NCI-H1417 treated with DMSO at 0.1 percent for 48 hours (cell line): ENCODE results near the gene ZNF385C.
"Not testable (repeated sequence)": the region's sequence is repeated elsewhere in the genome, so short reads cannot be mapped to it uniquely, and the experiment has no call there.

Experiments used
- DNase-seq: peaks from one replicate; lab custom pipeline; 2025; lab: John Stamatoyannopoulos, UW

The ZNF385C gene

DNA sequence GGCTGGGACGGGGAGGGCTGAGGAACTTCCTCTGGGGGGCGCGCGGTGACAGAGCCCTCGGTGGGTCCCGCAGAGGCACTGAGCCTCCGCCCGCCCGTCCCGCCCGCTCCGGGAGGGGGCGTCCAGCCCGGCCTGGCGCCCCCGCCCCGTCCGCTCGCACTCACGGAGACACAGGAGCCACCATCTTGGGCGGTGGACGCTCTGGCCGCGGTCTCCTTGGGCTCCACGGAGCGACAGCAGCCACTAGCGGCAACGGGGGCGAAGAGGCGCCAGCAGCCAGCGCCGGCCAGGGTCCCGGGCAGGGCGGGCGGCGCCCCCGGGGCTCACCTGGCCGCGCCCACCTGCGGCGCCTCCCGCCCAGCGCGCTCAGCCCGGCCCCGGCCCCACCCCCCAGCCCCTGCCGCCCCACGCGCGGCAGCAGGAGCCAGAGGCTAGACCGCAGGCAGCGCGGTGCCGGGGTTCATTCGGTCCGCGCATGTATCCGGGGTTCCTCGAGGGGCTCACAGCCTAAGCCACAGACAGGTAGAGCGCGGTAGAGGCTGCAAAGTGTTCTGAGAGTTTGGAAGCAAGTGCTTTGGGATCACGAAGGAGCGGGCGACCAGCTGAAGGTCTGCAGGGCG is 47.8 kb downstream of the ZNF385C start, which contains the start of gene C17orf113:
Gene C17orf113 (minus strand): TSS at position 209 of the 620 bp plus-strand sequence. CDS start 7,225 bp downstream, outside the sequence.
- no peak for DNase-seq

DNA sequence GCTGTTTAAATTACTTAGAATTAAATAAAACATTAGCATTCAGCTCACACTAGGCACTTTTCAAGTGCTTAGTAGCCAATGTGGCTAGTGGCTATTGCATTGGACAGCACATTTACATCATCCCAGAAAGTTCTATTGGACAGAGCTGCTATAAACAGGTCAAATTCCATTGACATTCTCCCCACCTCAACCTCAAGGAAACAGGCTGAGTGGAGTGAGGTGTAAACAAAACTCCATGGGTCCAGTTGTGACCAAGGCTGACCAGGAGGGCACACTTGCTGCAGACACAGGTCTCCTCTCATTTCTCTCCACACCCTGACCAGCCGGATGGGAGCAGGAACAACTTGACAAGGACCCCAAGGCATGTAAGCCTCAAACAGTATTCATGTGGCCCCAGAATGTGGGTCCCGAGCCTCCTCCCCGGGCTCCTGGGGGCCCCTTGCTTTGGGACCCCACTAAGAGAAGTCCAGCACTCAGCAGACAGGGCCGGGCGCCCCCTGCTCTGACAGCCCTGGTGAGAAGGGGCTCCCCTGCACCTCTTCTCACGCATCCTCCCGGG is 48.4 kb downstream of the ZNF385C start:
- DNase-seq, result no peak

DNA sequence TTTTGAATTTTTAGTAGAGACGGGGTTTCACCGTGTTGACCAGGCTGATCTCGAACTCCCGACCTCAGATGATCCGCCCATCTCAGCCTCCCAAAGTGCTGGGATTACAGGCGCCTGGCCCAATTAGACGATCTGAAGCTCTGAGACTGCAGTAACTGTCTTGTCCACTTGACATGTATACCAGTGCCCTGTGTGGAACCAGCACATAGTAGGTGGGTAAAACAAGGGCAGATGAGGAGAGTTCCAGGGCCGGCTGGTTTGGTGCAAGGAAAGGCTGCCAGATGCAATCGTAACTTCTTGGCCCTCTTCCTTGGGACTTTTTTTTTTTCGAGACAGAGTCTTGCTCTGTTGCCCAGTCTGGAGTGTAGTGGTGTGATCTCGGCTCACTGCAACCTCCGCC is 50.9 kb downstream of the ZNF385C start:
- no peak for DNase-seq

DNA sequence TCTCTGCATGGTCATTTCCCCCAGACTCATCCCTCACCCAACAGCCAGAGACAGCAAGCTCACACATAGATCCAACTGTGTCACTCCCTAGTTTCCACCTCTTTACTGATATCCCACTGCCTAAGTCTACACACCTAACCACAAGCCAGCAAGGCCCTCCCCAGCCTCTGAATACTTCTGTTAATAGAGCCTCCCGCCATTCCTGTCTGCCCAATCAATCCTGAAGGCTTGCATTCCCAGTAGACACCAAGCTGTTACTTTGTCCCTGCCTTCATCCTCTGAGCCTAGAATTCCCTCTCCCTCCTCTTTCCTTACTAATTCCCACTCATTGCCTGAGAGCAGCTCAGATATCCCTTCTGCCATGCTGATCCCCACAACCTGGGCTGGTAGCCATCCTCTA is 52.6 kb downstream of the ZNF385C start:
- no peak for DNase-seq

GRCh38 chr17:42042598-42043319 is 55.5 kb downstream of the ZNF385C start:
- DNase-seq, result no peak

- no peak for DNase-seq
Observed at GRCh38 chr17:42041619-42042018, 56.7 kb downstream of the ZNF385C start.

- DNase-seq, result no peak
Observed at GRCh38 chr17:42040818-42041217, 57.5 kb downstream of the ZNF385C start.

DNA sequence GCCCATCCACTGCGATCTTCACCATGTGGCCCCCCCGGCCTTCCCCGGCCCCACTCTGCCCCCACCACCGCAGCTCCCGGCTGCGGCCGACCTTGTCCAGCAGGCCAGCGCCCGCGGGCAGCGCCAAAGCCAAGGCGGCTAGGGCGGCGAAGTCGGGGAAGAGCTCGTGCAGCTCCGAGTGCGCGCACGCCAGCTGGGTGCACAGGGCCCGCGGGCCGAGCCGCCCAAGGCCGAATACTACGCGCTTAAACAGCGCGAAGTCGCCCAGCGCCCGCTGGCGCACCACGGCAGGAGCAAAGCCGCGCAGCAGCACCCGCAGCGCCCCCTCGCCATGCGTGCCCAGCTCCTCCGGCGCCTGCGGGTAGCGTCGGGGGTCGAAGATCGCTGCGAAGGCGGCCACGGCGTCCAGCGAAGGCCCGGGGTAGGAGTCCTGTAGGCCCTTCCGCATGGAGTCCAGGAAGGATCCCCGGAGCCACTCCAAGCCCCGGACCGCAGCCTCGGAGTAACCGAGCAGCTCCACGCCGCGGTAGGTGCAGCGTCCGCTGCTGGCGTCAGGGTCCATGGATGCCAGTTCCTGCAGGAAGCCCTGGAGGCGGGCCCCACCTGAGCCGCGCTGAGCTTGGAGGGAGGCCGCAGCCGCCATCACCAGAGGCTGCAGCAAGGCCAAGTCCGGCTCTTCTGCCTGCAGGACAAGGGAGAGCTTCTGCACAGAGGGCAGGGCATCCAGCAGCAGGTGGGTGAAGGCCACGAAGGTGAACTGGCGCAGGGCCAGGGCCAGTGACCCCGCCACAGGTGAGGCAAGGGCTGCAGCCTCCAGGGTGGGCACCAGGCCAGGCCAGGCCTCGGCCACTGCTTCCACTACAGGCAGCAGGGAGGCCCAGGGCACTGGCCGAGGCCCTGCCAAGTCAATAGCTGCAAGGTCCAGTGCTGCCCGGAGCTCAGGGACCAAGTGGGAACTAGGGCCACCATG is 58.2 kb downstream of the ZNF385C start:
- DNase-seq, result no peak

- no peak for DNase-seq
Observed at GRCh38 chr17:42038221-42038973, 59.9 kb downstream of the ZNF385C start.

GRCh38 chr17:42034059-42034458 is 64.2 kb downstream of the ZNF385C start:
- no peak for DNase-seq

DNA sequence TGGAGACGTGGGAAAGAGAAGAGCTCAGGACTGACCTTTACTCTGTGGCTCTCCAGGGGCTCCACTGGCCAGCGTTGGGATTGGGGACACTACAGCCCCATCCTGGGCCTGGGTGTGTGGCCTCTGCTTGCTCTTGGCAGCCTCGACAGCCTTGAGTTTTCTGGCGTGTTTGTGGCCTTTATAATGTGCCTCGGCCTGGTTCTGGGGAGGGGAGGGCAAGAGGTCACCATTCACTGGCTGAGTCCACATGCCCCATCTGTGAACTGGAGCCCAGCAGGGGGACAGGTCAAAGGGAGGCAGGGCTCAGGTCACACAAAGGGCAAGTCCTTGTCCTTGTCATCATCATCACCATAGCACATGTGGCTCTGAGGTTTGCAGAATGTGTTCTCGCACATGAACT is 66.7 kb downstream of the ZNF385C start:
- no peak for DNase-seq

GRCh38 chr17:42028791-42029127 is 69.5 kb downstream of the ZNF385C start:
- no peak for DNase-seq

- DNase-seq, result no peak
Observed at GRCh38 chr17:42027961-42028790, 70.1 kb downstream of the ZNF385C start.

GRCh38 chr17:42027590-42027889 is 70.7 kb downstream of the ZNF385C start:
- no peak for DNase-seq

DNA sequence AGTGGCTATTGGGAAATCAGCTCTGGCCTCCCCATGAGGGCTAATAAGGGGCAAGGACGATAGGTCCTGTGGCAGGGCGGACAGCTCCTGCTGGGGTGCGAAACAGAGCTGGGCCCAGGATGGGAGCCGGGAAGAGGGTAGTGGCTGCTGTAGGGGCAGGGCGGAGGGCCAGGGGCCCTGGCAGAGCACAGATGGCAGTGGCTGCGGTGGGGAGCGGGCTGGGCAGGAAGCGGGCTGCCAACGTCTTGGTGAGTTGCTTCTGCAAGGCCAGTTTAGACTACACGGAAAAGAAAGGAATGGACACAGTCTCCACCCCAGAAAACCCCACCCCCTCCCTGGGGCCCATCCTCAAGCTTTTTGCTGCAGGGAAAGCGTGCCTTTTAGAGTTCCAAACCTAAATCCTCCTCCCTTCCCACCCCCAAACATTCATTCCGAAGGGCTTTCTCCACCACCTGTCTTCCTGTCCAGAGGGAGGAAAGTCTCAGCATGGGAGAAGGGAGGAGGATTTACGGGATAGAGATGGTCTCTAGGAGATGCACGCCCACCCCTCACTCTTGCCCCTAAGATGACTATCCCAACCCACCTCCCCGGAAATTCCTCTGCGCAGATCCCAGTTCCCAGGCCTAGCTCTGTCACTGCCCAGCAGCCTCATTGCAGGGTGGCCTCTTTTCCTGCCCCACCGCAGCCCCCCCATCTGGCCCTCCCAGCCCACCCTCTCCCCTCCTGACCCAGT is 71.2 kb downstream of the ZNF385C start:
- no peak for DNase-seq

DNA sequence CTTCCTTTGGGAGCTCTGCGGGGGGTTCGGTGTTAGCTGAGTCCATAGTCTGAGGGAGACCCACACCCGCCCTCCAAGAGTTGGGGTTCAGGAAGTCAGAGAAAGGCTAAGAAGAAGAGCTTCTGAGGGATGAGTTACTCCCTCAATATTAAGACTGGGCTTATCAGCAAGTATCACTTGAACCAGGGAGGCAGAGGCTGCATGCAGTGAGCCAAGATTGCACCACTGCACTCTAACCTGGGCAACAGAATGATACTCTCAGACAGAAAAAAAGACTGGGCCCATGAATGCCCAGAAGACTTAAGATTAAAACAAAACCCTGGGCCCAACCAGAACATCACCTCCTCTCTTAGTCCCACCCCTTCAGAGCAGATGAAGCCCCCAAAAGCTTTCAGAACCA is 72.3 kb downstream of the ZNF385C start:
- no peak for DNase-seq

GRCh38 chr17:42025191-42025579 is 73.1 kb downstream of the ZNF385C start:
- no peak for DNase-seq

DNA sequence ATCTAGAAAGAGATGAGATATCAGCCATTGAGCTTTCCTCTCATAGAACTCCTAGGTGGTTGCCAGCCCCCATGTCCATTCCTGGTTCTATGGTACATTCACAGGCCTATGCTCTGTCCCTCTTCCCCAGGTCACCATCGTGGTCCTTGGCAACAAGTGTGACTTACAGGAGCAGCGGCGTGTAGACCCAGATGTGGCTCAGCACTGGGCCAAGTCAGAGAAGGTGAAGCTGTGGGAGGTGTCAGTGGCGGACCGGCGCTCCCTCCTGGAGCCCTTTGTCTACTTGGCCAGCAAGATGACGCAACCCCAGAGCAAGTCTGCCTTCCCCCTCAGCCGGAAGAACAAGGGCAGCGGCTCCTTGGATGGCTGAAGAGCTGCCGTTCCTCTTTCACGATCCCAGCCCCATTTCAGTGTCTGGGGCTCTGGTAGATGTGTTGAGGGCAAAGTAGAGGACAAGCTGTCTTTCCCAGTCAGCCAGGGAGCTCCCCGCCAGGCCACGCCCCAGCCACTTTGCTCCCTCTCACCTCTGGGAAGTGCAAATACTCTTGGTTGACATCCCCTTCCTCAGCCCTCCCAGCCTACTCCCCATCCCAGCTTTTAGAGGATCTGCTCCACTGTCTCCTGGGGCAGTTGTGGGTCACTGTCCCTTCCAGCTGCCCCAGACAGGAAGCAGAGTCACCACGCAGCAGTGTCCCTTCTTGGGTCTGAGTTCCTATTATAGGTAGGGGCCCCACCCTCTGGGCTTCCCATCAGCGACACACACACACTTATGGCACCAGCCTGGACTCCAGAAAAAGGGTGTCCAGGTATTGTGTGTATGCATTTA is 74.5 kb downstream of the ZNF385C start:
- no peak for DNase-seq

DNA sequence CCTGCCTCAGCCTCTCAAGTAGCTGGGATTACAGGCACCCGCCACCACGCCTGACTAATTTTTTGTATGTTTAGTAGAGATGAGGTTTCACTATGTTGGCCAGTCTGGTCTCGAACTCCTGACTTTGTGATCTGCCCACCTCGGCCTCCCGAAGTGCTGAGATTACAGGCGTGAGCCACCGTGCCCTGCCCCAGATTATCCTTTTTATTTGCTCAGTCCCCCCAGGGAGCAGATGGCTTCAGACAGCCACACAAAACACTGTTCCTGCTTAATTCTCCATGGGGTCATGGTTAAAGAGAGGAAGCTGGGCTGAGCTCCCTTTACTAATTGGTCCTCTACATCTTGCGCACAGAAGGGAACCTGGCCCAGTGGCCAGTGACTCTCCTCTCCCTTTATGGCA is 77.4 kb downstream of the ZNF385C start:
- not testable (repeated sequence) for DNase-seq
